Adipose tissue (tissue), 3 donors: ENCODE measurements around the gene PSME1. TPM values are rescaled to one million over a fixed set of nuclear protein-coding genes. Genes with fewer than 3 reads are reported as not detected.

Experiments used
- H3K27ac ChIP-seq: one replicate; pipeline ENCODE4 v1.5.1; 2013; ENCODE audit warnings: low read depth, low read length
- WGBS, 3 donors: extraction: QIAGEN DNeasy Blood & Tissue Kit; methylation state at CpG; one replicate each; pipeline ENCODE4 v1.1.7; 2013; 5-methylcytosine and 5-hydroxymethylcytosine counted together
- polyA plus RNA-seq, 3 donors: library from polyadenylated mRNA; stranded (reverse); fragments of 200-250 nt; gene quantifications; one replicate each; pipeline ENCODE4 v1.2.3, GENCODE V29; 2013
- donor health status: healthy with polysubstance abuse.
- donor health status: Bipolar disorder and iron deficiency.
- donor health status: healthy.

PSME1 gene
- polyA plus RNA-seq, 3 donors = 98.0 to 228 (median 151) TPM

DNA sequence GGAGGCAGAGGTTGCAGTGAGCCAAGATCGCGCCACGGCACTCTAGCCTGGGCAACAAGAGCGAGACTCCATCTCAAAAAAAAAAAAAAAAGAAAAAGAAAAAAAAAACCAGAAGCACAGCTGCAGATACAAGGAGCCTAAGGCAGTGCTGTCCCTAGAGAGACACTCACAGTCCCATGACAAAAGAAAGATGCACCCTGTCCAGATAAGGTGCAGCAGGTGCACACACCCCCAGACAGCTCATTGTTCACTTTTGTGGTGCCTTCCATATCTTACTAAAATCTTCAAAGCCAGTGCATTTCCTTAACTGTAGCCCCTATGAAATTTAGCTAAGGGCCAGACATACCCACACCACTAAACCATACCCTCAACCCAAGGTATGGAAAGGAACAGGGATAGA, 13.6 kb upstream of the PSME1 start:
- 87 to 100% (median 97%) methylated on average over 4 of the region's 4 CpGs for WGBS, 3 donors
- H3K27ac ChIP-seq = no peak overlapping the region

- H3K27ac ChIP-seq = no peak overlapping the region
- WGBS, 3 donors = 94 to 95% (median 95%) methylated on average over 8 of the region's 8 CpGs
These were observed 13.1 kb upstream of the PSME1 start for GRCh38 chr14:24122898-24123297.

- H3K27ac ChIP-seq = no peak overlapping the region
- 81 to 89% (median 86%) methylated on average over 9 of the region's 9 CpGs for WGBS, 3 donors
These were observed 12.3 kb upstream of the PSME1 start for GRCh38 chr14:24123424-24124417.

DNA sequence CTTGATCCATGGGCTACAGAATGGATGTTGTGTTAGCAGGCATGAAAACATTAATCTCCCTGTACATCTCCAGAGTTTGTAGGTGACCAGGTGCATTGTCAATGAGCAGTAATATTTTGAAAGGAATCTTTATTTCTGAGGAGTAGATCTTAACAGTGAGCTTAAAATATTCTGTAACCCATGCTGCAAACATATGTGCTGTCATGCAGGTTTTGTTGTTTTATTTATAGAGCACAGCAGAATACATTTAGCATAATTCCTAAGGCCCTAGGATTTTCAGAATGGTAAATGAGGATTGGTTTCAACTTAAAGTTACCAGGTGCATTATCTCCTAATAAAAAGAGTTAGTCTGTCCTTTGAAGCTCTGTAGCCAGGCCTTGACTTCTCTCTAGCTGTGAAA, 9.1 kb upstream of the PSME1 start:
- no peak overlapping the region for H3K27ac ChIP-seq

DNA sequence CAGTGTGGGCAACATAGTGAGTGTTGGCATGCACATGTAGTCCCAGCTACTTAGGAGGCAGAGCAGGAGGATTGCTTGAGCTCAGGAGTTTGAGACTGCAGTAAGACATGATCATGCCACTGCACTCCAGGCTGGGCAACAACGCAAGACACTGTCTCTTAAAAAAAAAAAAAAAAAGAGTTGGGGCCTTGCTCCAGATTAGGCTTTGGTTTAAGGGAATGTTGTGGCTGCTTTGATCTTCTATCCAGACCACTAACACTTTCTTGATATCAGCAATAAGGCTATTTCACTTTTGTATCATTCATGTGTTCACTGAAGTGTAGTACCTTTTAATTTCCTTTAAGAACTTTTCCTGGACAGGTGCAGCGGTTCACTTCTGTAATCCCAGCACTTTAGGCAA, 8.3 kb upstream of the PSME1 start:
- 90 to 96% (median 90%) methylated on average over 2 of the region's 2 CpGs for WGBS, 3 donors
- H3K27ac ChIP-seq = no peak overlapping the region

GRCh38 chr14:24129410-24129998, 6.5 kb upstream of the PSME1 start:
- 89 to 99% (median 96%) methylated on average over 8 of the region's 8 CpGs for WGBS, 3 donors
- H3K27ac ChIP-seq = no peak overlapping the region

DNA sequence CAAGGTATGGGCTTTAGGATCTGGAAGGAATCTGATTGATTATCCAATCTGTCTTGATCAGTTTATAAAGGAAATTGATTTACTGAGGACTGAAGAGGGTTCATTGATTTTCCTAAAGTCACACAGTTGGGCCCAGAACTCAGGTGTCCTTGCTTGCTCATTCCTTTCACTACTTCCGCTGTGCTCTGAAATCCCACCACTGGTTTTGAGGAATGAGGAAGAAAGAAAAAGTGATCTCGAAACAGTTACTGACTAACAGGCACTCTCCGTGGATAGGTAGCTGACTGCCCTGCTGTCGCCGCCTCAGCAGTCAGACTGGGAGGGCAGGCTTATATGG, 5.6 kb upstream of the PSME1 start, which contains the start of gene FITM1:
TSS of gene FITM1 (plus strand) at position 280 of the 337 bp plus-strand sequence. CDS start 905 bp downstream, outside the sequence.
- WGBS, 3 donors = 82 to 92% (median 89%) methylated on average over 5 of the region's 5 CpGs
- no peak within 1 kb of the TSS for H3K27ac ChIP-seq

DNA sequence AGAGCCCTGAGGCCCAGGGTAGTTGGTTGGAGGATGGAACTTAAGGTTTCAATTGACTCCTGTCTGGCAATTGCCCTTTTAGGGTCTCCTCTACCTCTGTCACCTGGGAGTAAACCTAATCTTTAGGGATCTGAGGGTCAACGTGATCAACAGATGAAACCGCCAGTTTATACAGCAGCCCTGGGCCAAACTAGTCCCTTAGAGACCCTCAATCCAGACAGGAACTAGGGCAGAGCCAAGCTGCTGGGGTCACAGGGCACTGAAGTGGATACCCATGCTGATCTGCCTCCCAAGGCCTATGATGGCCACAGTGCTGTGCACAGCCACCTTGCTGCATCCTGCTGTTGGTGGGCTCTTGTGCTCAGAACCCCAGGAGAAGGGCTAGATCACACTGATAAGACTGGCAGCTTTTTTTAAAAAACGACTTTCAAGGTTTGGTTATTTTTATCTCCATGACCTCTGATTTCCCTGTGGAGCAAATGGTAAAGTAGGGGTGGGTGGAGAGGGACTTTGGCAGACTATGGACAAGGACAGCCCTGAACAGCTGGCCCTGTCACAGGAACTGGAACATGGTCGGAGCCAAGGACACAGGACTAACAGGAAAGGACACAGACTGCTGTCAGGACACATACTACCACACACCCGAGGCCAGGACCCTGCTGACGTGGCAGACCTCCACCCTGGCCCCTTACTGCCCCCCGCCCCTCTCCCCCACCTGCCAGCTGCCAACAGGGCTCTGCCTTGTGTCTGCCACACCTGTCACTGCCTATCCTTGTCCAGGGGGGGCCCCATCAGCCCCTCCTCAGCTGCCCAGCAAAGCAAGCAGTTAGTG, 5.1 kb upstream of the PSME1 start:
- WGBS, 3 donors = 30 to 53% (median 50%) methylated on average over 7 of the region's 7 CpGs
- H3K27ac ChIP-seq = no peak overlapping the region

GRCh38 chr14:24131549-24131966, 4.4 kb upstream of the PSME1 start:
- 48 to 81% (median 70%) methylated on average over 14 to 15 of the region's 15 CpGs for WGBS, 3 donors
- H3K27ac ChIP-seq = no peak overlapping the region

DNA sequence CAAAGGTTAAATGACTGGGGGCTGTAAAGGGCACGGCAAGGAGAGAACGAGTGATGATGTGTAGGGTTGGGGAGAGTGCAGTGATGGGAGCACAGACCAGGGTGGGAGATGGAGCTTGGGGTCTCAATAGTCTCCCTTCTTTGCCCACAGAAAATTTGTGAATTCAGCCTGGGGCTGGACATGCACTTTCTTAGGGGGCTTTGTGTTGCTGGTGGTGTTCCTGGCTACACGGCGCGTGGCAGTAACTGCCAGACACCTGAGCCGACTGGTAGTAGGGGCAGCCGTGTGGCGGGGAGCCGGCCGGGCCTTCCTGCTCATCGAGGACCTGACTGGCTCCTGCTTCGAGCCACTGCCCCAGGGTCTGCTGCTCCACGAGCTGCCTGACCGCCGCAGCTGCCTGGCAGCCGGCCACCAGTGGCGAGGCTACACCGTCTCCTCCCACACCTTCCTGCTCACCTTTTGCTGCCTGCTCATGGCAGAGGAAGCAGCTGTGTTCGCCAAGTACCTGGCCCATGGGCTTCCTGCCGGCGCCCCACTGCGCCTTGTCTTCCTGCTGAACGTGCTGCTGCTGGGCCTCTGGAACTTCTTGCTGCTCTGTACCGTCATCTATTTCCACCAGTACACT, 3.8 kb upstream of the PSME1 start:
- H3K27ac ChIP-seq = no peak overlapping the region
- 37 to 65% (median 57%) methylated on average over 23 to 24 of the region's 24 CpGs for WGBS, 3 donors

DNA sequence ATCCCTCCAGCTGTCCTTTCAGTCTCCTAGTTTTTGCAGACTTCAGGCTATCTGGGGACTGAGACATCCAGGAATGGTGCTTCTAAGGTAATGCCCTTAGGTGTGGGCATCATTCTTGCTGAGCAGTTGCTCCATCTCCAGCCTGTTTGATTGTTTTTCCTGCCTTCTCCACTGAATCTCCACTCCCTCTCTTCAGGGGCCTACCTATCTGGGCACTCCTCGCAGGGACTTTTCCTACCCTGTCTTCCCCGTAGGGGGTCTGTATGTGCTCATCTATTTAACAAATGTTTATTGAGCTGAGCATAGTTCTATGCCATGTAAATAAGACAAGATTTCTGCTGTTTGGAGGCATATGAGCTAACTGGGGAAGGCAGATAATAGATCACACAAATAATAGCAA, 3.0 kb upstream of the PSME1 start:
- no peak overlapping the region for H3K27ac ChIP-seq
- WGBS, 3 donors = 96 to 100% (median 99%) methylated on average over 2 of the region's 2 CpGs

- WGBS, 3 donors = 91 to 98% (median 92%) methylated on average over 1 of the region's 1 CpG
- no peak overlapping the region for H3K27ac ChIP-seq
These were observed 2.3 kb upstream of the PSME1 start for GRCh38 chr14:24133735-24134134.

DNA sequence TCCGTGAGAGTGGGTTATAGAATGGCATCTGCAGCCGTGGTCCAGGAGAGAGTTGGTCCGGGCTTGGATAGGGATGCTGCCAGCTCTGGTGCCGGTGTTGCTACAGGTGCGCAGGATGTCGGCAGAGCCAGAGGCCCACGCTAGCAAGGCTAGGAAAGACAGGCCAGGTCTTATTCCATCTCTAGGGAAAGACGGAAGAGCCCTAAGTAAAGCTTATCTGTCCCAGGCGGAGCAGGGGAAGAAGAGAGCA, 485 bp upstream of the PSME1 start:
- WGBS, 3 donors = 5 to 10% (median 7%) methylated on average over 9 of the region's 9 CpGs
- no peak overlapping the region for H3K27ac ChIP-seq

DNA sequence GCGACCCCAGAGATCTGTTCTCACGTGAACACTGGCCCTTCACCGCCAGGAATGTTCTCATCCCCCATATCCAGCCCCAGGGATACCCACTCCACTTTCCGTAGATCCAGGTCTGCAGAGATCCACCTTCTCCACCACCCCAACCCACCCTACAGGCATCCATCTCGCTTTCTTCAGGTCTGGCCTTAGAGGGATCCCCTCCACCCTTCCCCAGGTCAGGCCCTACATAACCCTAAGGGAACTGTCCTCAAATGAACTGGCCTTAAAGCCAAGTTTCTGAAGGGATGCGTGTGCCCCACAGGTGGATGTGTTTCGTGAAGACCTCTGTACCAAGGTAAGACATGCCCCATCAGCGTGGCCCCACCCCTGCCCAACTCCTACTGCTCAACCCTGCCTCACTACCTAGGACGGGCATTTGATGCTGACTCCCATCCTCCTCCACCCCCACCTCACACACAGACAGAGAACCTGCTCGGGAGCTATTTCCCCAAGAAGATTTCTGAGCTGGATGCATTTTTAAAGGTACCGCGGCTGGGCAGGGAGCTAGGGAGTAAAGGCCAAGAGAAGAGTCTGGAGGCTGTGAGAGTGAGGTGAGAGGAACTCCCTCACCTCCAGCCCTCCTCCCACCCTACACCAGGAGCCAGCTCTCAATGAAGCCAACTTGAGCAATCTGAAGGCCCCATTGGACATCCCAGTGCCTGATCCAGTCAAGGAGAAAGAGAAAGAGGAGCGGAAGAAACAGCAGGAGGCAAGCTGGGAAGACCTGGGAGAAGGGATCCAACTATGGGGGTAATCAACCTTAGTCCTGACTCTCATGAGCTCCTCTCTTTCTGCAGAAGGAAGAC, 912 bp downstream of the PSME1 start:
- no peak overlapping the region for H3K27ac ChIP-seq
- 23 to 36% (median 35%) methylated on average over 13 of the region's 13 CpGs for WGBS, 3 donors

- H3K27ac ChIP-seq = no peak overlapping the region
- 87 to 93% (median 88%) methylated on average over 8 of the region's 8 CpGs for WGBS, 3 donors
These were observed 1.8 kb downstream of the PSME1 start for GRCh38 chr14:24137529-24138395.

DNA sequence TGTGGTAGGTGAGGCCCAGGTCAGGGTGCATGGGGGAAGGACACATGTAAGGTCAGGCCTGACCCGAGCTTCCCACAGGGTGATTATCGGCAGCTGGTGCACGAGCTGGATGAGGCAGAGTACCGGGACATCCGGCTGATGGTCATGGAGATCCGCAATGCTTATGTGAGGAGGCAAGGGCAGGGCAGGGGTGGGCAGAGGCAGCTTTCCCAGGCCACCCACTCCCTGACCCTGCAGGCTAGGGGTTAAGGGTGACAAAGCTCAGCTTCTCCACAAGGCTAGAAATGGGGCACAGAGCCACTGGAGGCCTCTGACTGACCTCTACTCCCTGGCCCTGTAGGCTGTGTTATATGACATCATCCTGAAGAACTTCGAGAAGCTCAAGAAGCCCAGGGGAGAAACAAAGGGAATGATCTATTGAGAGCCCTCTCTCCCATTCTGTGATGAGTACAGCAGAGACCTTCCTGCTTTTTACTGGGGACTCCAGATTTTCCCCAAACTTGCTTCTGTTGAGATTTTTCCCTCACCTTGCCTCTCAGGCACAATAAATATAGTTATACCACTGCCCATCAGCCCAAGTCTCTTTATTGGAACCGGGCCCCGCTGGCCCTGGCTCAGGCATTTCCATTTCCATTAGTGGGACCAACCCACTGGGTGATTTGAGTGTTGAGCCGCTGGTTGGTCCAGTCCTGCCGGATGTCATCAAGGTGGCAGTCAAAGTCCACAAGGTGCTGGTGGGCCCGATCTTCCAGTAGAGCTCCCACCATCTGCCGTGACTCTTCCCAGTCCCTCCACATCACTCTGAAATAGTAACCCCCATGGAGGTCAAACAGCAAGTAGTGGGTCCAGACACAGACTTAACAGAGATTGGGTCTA, 2.6 kb downstream of the PSME1 start:
- H3K27ac ChIP-seq = no peak overlapping the region
- 73 to 85% (median 76%) methylated on average over 13 of the region's 13 CpGs for WGBS, 3 donors
